CD14-positive monocyte (primary cell): ENCODE results near the gene MAMDC2. TPM values are rescaled to one million over a fixed set of nuclear protein-coding genes. Genes with fewer than 3 reads are reported as not detected.

Source experiments
- DNase-seq, 3 donors: peaks; one replicate each; pipeline ENCODE4 v3.0.0-alpha.2; 2011 to 2022
- H2AFZ ChIP-seq: 2 replicates; pipeline ENCODE4 v1.6.0; 2012; ENCODE audit warnings: mild to moderate bottlenecking, low read depth, low read length, inconsistent platforms; ENCODE audit not compliant: insufficient read depth, poor library complexity, severe bottlenecking
- H3K27ac ChIP-seq, 2 donors: 1 replicate in 1 of 2; 2 replicates in 1 of 2; pipeline ENCODE4 v1.5.1; 2012 to 2013; ENCODE audit warnings: low read length in 2 of 2, control low read depth in 1 of 2, inconsistent platforms in 1 of 2, low read depth in 1 of 2, mild to moderate bottlenecking in 1 of 2
- H3K27me3 ChIP-seq, 2 donors: one replicate each; pipeline versions ENCODE4 v1.6.0 to v1.6.1; 2011 to 2013; ENCODE audit warnings: low read length in 2 of 2; ENCODE audit not compliant: control insufficient read depth in 2 of 2, insufficient read depth in 2 of 2
- H3K36me3 ChIP-seq, 2 donors: replicated peaks in 1 of 2; 1 replicate in 1 of 2; 2 replicates in 1 of 2; pipeline versions ENCODE4 v1.5.1 to v1.6.1; 2012 to 2013; ENCODE audit warnings: low read length in 2 of 2, control low read depth in 1 of 2, inconsistent platforms in 1 of 2, mild to moderate bottlenecking in 1 of 2; ENCODE audit not compliant: insufficient read depth in 2 of 2, control insufficient read depth in 1 of 2
- H3K4me1 ChIP-seq, 2 donors: 1 replicate in 1 of 2; 2 replicates in 1 of 2; pipeline versions ENCODE4 v1.5.1 to v1.6.1; 2012 to 2013; ENCODE audit warnings: low read length in 2 of 2, control low read depth in 1 of 2, inconsistent platforms in 1 of 2, mild to moderate bottlenecking in 1 of 2, moderate library complexity in 1 of 2; ENCODE audit not compliant: insufficient read depth in 2 of 2, control insufficient read depth in 1 of 2
- H3K4me2 ChIP-seq: replicated peaks from 2 replicates; pipeline ENCODE3; 2012; ENCODE audit warnings: low read length, moderate library complexity, mild to moderate bottlenecking; ENCODE audit not compliant: poor library complexity, severe bottlenecking; ENCODE audit errors: extremely low read depth
- H3K4me3 ChIP-seq, 3 experiments: fragments of 200-600 bp in 1 of 3; sonication (generic) in 1 of 3; replicated peaks in 1 of 3; 1 replicate in 2 of 3; 2 replicates in 1 of 3; pipeline ENCODE4 v1.5.1; 2011 to 2013; ENCODE audit warnings: low read length in 3 of 3, mild to moderate bottlenecking in 3 of 3, control low read depth in 2 of 3, low read depth in 2 of 3, inconsistent platforms in 1 of 3, moderate library complexity in 1 of 3
- H3K79me2 ChIP-seq: 2 replicates; pipeline ENCODE4 v1.6.0; 2012; ENCODE audit warnings: mild to moderate bottlenecking, control low read depth, inconsistent platforms, low read length, moderate library complexity; ENCODE audit not compliant: insufficient read depth
- H3K9ac ChIP-seq: 2 replicates; pipeline ENCODE4 v1.6.0; 2017; ENCODE audit warnings: low read length, mild to moderate bottlenecking; ENCODE audit not compliant: insufficient read depth, poor library complexity, severe bottlenecking
- H3K9me3 ChIP-seq, 2 donors: replicated peaks in 1 of 2; 1 replicate in 1 of 2; 2 replicates in 1 of 2; pipeline versions ENCODE4 v1.5.1 to v1.6.1; 2012 to 2013; ENCODE audit warnings: low read length in 2 of 2, control low read depth in 1 of 2; ENCODE audit not compliant: control insufficient read depth in 1 of 2, insufficient read depth in 1 of 2
- H4K20me1 ChIP-seq: 2 replicates; pipeline ENCODE4 v1.6.0; 2012; ENCODE audit warnings: mild to moderate bottlenecking, low read length, control low read depth, moderate library complexity; ENCODE audit not compliant: insufficient read depth
- H3K27ac Mint-ChIP-seq, 7 donors: one replicate each; pipeline ENCODE4 v1.8.0; 2020; ENCODE audit warnings: mild to moderate bottlenecking in 7 of 7, mixed read lengths in 7 of 7, moderate library complexity in 6 of 7, inconsistent platforms in 2 of 7
- H3K27me3 Mint-ChIP-seq, 3 donors: one replicate each; pipeline ENCODE4 v1.8.0; 2021 to 2022; ENCODE audit warnings: low read depth in 3 of 3, mild to moderate bottlenecking in 3 of 3, mixed read lengths in 3 of 3, moderate library complexity in 3 of 3, inconsistent platforms in 1 of 3
- H3K36me3 Mint-ChIP-seq, 2 donors: one replicate each; pipeline ENCODE4 v1.8.0; 2020; ENCODE audit warnings: mixed read lengths in 2 of 2, inconsistent platforms in 1 of 2, mild to moderate bottlenecking in 1 of 2
- H3K4me1 Mint-ChIP-seq: one replicate; pipeline ENCODE4 v1.8.0; 2020; ENCODE audit warnings: mild to moderate bottlenecking, mixed read lengths
- H3K4me3 Mint-ChIP-seq, 2 donors: one replicate each; pipeline ENCODE4 v1.8.0; 2020; ENCODE audit warnings: mild to moderate bottlenecking in 2 of 2, mixed read lengths in 2 of 2, moderate library complexity in 1 of 2
- H3K9me3 Mint-ChIP-seq, 7 donors: one replicate each; pipeline ENCODE4 v1.8.0; 2020 to 2022; ENCODE audit warnings: mixed read lengths in 7 of 7, mild to moderate bottlenecking in 6 of 7, moderate library complexity in 6 of 7, inconsistent platforms in 2 of 7
- WGBS: methylation state at CpG from one replicate; pipeline ENCODE4 v1.1.5; 2013; ENCODE audit warnings: missing lambda C conversion rate; ENCODE audit not compliant: insufficient coverage; 5-methylcytosine and 5-hydroxymethylcytosine counted together
- intact Hi-C, 2 donors: fragments of 100-400 bp; cut with micrococcal nuclease; formaldehyde crosslinking; loops; one replicate each; pipeline versions ENCODE4 v1.15.0 to v1.15.1; 2023
- polyA plus RNA-seq, 3 donors: library from polyadenylated mRNA; depleted of rRNA in 1 of 3; unstranded in 2 of 3; stranded (reverse) in 1 of 3; fragments of 300-500 nt in 2 of 3; fragments of >200 nt in 1 of 3; fragmentation: Illumina TruSeq in 2 of 3; gene quantifications; 1 replicate in 2 of 3; 2 replicates in 1 of 3; pipeline ENCODE4 v1.2.3, GENCODE V29; 2012 to 2021
- TF ChIP-seq, protein P1 (sequence below): fragments of 200-600 bp; IDR thresholded peaks from one replicate; pipeline ENCODE4 v1.8.0; 2022; ENCODE audit warnings: antibody characterized with exemption, mild to moderate bottlenecking

MAMDC2 gene
- polyA plus RNA-seq, 3 donors = 0.05 to 0.09 TPM; not detected in 1

DNA sequence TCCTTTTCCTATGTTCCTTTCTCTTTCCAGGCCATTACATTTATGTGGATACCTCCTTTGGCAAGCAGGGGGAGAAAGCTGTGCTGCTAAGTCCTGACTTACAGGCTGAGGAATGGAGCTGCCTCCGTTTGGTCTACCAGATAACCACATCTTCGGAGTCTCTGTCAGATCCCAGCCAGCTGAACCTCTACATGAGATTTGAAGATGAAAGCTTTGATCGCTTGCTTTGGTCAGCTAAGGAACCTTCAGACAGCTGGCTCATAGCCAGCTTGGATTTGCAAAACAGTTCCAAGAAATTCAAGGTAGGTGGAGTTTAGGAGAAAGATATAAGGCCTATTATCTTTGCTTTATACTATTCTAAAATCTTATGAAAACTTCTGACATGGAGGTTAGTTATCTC, 64.5 kb downstream of the MAMDC2 start:
- WGBS = 100% methylated on average over 2 of the region's 3 CpGs
- Histone ChIP-seq H2AFZ (no peak overlapping the region), H3K79me2 (no peaks in the 10 kb centered on the region), H3K36me3 (no peaks in the 10 kb centered on the region), H3K9ac (no peak overlapping the region), H3K27me3 (no peaks in the 10 kb centered on the region), H3K4me1 (no peaks in the 10 kb centered on the region), H3K4me3 (no peak overlapping the region), H3K4me2 (no peak overlapping the region), H3K9me3 (peaks cover 0 to 3% of the 10 kb centered on the region in 2 donors), H4K20me1 (no peaks in the 10 kb centered on the region), H3K27ac (no peak overlapping the region)
- no peak for DNase-seq
- TF ChIP-seq, protein P1, sequence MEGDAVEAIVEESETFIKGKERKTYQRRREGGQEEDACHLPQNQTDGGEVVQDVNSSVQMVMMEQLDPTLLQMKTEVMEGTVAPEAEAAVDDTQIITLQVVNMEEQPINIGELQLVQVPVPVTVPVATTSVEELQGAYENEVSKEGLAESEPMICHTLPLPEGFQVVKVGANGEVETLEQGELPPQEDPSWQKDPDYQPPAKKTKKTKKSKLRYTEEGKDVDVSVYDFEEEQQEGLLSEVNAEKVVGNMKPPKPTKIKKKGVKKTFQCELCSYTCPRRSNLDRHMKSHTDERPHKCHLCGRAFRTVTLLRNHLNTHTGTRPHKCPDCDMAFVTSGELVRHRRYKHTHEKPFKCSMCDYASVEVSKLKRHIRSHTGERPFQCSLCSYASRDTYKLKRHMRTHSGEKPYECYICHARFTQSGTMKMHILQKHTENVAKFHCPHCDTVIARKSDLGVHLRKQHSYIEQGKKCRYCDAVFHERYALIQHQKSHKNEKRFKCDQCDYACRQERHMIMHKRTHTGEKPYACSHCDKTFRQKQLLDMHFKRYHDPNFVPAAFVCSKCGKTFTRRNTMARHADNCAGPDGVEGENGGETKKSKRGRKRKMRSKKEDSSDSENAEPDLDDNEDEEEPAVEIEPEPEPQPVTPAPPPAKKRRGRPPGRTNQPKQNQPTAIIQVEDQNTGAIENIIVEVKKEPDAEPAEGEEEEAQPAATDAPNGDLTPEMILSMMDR = no peak
- Mint-ChIP-seq H3K27ac (no peak overlapping the region), H3K4me3 (no peak overlapping the region), H3K36me3 (no peaks in the 10 kb centered on the region), H3K27me3 (peaks cover 0 to 1% (median 0%) of the 10 kb centered on the region in 3 donors), H3K4me1 (peaks cover 2% of the 10 kb centered on the region), H3K9me3 (peaks cover 2 to 5% (median 4%) of the 10 kb centered on the region in 7 donors)
- intact Hi-C loops = loop anchor here in 1 of 2 donors (2.0 kb wide), 1 partner anchor 133 kb away; no protein-coding TSS in a partner anchor

GRCh38 chr9:70110194-70111041, 66.8 kb downstream of the MAMDC2 start:
- intact Hi-C loops = loop anchor here (5.0 kb wide), 1 partner anchor 688 kb away; no protein-coding TSS in a partner anchor
- Histone ChIP-seq H3K36me3 (no peaks in the 10 kb centered on the region), H2AFZ (no peak overlapping the region), H4K20me1 (no peaks in the 10 kb centered on the region), H3K27ac (no peak overlapping the region), H3K9me3 (no peaks in the 10 kb centered on the region), H3K79me2 (no peaks in the 10 kb centered on the region), H3K27me3 (no peaks in the 10 kb centered on the region), H3K9ac (no peak overlapping the region), H3K4me2 (no peak overlapping the region), H3K4me3 (no peak overlapping the region), H3K4me1 (no peaks in the 10 kb centered on the region)
- Mint-ChIP-seq H3K4me3 (no peak overlapping the region), H3K9me3 (no peaks in the 10 kb centered on the region), H3K36me3 (no peaks in the 10 kb centered on the region), H3K27me3 (peaks cover 0 to 2% (median 1%) of the 10 kb centered on the region in 3 donors), H3K4me1 (peaks cover 2% of the 10 kb centered on the region), H3K27ac (no peak overlapping the region)
- no peak for DNase-seq
- TF ChIP-seq, protein P1 = no peak
- 46% methylated on average over 4 of the region's 6 CpGs for WGBS
